Activated CD8-positive, alpha-beta memory T cell treated with anti-CD3 and anti-CD28 coated beads for 4 hours (primary cell): Measurements from ENCODE around the gene NRIP3.

Experiments used
- DNase-seq, 2 donors: peaks; one replicate each; pipeline ENCODE4 v3.0.0-alpha.2; 2020; ENCODE audit warnings: low read depth in 2 of 2

The NRIP3 gene

DNA sequence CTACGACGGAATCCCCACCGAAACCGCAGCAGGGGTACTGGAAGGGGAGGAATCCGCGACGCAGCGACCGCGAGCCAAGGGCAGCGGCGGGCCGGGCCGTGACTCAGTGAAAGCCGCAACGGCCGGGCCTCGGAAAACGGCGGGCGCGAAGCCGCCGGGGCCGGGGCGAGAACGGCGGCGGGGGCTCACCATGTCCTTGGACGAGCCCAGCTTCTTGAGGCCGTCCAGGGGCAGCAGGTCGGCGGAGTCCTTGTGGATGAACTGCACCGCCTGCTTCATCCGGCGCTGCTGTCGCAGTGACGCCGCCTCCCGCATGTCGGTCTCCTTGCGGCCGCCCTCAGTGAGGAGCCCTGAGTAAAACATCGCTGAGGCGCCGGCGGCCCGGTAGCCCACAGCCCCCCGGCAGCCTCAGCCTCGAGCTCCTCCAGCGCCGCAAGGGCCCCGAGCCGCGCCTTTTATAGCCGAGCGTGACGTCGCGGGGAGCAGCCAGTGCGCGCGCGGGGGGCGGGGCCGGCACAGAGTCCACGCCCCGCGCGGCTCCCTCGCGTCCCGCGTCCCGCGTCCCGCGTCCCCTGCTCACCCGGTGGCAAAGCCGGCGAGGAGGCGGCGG lies at the start of gene NRIP3:
Gene NRIP3 (minus strand): TSS at position 429 of the 610 bp plus-strand sequence. CDS start 66 bp downstream, at position 363.
- DNase-seq = peak; percentile 52 to 61

GRCh38 chr11:9052316-9052715 lies 48.5 kb upstream of the NRIP3 start:
- no peak for DNase-seq

- no peak for DNase-seq
These were observed 46.2 kb upstream of the NRIP3 start for GRCh38 chr11:9049959-9050358.

DNA sequence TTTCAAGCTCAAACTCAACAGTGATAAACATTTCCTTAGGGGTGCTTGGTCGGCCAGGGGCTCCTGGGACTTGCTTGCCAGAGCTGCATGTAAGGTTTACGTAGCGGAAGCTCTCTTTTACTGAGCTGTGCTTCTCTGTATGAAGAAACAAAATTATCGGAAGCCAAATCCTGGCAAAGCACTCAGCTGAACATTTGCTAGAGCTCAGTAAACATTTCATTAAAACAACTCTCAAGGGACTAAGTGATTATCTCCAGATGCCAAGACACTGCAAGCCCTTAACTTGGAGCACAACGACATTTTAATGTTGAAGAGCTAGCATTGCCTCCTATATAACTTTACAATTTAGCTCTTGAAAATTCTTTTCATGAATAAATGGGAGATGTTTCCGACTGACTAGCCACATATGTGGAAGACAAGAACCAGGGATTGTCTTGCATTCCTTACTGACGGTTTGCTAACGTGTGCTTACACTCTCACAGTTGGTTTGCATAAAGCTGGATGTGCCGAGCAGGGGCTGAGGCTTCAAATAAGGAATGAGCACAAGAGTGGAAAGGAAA lies 44.2 kb upstream of the NRIP3 start:
- DNase-seq = no peak

GRCh38 chr11:9046481-9046880 lies 42.7 kb upstream of the NRIP3 start:
- no peak for DNase-seq

GRCh38 chr11:9042488-9042887 lies 38.7 kb upstream of the NRIP3 start:
- DNase-seq = no peak

- no peak for DNase-seq
These were observed 37.9 kb upstream of the NRIP3 start for GRCh38 chr11:9041747-9042146.

- DNase-seq = no peak
These were observed 36.6 kb upstream of the NRIP3 start for GRCh38 chr11:9040410-9040809.

DNA sequence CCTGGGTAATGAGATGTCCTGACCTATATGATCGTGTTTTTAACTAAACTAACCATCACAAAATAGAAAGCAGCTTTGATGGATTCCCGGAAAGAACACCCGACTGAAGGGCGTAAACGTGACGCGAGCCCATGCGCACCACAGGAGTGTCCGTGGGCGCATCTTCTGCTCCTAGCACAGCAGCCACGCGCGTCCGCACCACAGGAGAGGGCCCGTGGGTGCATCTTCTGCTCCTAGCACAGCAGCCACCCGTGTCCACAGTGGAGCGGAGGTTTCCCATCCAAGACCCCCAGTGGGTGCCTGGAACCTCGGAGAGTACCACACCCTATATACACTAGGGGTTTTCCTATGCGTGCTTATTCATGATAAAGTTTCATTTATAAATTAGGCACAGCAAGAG lies 36.1 kb upstream of the NRIP3 start:
- no peak for DNase-seq

DNA sequence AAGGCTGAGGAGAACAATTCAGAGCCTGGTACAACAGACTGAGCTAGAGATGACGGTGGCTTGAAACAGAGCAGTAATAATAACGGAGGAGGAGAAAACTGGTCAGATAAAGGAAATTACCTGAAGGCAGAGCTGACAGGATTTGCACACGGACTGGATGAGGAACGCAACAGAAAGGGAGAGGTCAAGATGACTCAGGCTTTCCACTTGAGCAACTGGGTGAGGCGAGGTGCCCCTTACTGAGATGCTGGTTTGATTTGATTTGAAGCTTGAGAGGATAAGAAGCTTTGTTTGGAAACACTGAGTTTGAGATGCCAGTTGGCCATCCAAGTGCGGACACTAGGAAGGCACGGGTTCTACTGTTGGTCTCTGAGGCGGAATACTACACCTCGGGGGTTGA lies 35.4 kb upstream of the NRIP3 start:
- no peak for DNase-seq

GRCh38 chr11:9038541-9038940 lies 34.7 kb upstream of the NRIP3 start:
- no peak for DNase-seq

DNA sequence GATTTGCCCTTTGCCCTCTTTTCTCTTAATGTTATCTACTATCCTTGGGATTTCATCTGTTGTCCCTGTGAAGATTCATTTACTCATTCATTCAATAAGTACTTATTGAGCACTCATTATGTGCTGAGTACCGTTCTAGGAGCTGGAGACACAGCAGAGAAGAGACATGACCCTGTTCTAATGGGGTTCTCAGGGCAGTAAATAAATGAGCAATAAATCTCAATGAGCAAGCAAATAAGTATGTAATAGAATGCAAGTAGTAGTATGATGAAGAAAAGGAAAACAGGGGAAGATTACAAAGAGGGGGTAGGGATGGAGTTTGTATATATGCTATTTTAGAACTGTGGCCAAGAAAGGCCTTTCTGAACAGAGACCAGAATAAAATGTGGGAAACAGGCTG lies 34.2 kb upstream of the NRIP3 start:
- DNase-seq = no peak

DNA sequence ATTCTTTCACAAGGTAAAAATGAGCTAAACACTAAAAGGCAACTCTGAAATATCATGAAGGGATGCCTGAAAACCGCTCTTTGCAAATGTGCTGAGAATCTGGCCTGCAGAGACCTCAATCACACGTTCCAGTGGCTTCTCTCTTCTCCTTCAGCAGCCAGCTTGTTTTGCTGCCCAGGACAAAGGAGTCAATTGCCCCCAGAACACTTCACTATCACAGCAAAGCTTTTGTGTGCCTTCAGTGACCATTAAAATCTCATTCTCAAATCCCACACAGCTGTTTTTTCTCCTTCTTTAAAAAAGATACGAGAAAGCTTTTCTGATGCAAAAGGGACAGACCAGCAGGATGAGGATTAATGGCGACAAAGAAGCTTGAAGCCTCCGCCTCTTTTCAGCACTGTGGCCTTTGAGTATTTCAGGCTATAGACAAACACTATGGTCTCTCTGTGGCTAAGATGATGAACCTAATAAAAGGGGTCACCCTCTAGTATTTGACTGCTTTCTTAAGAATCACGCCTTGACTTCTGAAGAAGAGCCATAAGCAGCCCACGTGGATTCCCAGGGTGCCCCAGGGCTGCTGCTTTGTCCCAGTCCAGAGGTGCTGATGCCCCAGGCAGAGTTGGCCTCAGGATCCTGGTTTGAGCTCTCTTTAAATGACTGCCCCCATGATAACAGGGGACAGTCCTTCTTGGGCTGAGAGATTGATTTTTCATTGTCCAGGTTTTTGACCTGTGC lies 33.4 kb upstream of the NRIP3 start:
- DNase-seq = no peak

GRCh38 chr11:9030601-9031000 lies 26.8 kb upstream of the NRIP3 start:
- no peak for DNase-seq

DNA sequence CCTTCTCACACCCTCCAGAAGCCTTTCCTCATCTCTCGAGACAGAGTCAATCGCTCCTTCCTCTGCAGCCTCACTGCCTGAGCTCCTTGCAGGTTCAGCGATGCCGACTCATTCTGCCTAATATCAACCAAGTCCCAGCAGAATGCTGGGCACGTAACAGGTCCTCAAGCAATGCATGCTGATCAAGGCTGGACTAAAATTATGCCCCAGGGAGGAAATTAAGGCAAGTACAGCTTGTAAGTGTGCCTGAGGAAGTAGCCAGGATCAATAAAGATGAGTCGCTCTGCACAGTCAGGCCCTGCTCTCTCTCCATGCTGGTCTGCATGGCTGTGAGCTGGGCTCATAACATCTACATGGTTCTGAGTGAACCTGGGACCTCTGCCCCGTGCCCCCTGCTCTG lies 25.6 kb upstream of the NRIP3 start:
- no peak for DNase-seq

- no peak for DNase-seq
These were observed 24.8 kb upstream of the NRIP3 start for GRCh38 chr11:9028581-9028980.

- no peak for DNase-seq
These were observed 21.5 kb upstream of the NRIP3 start for GRCh38 chr11:9025101-9025850.

DNA sequence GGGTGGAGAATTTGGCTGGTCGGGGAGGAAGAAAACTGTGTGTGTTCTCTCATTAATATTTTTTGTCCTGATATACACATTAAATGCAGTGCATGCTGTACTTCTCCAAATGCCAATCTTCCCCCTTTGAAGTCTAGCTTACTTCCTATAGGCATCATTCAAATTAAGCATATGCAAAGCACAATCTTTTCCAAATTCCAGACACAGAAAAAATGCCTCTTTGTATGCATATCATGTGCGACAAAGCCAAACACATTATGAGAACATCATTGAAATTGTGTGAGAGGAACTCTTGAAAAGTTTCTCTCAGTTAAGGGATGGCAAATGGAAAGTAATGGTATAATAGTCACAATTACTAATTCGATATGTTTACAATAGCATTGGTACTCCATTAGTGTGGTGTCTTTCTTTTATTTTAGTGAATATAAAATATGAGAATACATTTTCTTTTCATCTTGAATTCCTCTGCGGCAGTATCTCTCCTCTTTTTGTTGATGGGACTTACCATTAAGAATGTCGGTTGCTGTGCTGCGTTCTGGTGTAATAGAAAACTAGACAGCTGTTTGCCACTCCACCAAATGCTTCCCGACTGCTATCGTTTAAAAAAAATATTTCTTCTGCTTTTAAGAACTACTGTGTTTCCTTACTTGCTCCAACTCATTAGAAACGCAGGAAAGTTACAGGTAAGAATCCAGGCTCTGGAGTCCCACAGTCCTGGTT lies 19.3 kb upstream of the NRIP3 start:
- DNase-seq = no peak

DNA sequence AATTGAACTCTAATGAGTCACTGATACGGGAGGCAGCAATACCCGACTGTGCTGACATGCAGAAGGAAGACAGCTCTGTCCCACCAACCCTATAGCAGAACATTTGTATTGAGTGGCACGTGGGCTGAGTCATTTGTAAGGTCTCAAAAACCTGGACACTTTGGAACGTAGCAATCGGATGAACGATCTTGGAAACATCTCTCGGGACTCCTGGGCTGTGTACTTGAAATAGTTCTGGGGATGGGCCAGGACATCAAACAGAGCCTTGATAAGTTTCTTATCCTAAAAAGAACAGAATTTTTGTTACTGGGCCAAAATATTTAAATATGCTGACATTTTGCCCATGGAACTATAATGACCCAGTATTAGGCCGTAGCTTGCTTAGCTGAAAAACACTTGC lies 17.1 kb upstream of the NRIP3 start:
- no peak for DNase-seq

DNA sequence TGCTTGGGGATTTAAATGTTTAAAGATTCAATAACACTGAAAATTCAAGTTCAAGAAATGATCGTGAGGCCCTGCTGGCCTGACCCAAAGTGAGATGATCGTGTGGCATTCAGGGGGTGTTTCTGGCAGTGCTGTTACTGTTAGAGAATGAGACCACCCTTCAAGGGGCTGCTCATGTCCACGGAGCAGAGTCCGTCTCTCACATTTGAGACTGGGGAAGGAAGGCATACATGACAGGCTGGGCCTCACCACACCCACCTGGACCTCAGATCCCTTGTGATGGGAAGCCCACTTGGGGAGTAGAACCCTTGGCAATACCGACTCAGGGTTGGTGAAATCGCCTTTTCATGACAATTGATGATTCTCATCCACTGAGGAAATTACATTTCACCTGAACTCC lies 16.1 kb upstream of the NRIP3 start:
- DNase-seq = no peak

GRCh38 chr11:9017773-9018172 lies 14.0 kb upstream of the NRIP3 start:
- DNase-seq = no peak
